ENCODE results near the gene APIP.
"Not testable (repeated sequence)": the region's sequence is repeated elsewhere in the genome, so short reads cannot be mapped to it uniquely, and the experiment has no call there.

The APIP gene

DNA sequence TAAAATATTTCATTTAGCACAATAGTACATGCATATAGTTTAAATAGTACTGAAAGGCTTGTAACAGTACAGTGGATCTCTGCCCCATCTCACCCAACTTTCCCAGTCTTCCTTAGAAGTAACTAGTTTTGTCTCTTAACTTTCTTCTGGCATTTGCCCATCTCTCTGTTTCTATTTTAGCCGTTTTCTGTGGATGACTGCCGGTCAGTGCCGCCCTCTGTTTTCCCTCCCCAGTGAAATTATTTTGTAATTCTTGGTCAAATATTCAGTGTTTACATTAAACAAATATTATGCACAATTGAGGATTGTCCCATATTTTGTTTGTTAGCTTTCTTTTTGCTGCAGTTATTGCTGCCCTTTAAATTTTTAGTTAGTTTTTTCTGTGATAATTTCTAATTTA, 8.5 kb upstream of the APIP start:
- no peak for DNase-seq

GRCh38 chr11:34921156-34921555, 5.0 kb upstream of the APIP start:
- no peak for DNase-seq

DNA sequence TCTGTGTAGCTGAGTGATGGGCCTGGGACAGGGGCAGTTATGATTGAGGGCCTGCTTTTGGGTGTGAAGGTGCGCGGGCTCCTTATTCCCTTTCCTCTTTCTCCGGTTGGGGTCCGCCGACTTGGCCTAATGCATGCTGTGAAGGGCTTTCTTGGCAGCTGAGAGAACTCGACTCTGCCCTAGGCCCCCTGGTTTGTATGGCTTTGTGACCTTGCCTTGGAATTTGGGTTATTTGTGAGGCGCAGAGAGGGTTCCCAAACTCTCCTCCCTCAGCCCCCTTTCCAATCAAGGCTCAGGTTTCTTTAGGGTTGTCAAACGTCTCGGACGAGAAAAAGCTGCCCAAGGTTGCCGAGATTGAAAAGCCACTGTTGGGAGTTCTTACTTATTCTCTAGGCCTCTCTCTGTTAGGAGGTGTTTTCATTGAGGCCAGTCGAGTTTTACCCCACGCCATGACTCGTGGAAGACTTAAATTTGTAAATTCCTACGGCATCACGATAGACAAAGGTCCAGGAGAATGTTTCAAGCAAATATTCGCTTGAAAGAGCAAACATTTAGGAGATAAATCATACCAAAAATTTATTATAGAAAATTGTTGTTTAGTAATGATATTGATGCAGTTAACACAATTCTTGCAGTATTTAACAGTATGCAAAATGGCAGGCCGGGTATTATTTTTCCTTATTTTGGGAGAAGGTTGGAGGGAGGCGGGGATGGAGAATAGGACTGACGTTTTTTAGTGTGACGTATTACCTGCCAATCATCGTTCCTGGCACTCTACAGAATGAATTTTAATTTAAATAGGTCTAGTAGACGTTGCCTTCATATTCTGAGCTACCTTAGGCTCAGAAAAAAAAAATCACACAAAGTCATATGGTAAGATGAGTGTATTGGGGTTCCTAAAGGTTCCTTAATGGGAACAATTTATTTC, 928 bp upstream of the APIP start:
- DNase-seq: no peak

DNA sequence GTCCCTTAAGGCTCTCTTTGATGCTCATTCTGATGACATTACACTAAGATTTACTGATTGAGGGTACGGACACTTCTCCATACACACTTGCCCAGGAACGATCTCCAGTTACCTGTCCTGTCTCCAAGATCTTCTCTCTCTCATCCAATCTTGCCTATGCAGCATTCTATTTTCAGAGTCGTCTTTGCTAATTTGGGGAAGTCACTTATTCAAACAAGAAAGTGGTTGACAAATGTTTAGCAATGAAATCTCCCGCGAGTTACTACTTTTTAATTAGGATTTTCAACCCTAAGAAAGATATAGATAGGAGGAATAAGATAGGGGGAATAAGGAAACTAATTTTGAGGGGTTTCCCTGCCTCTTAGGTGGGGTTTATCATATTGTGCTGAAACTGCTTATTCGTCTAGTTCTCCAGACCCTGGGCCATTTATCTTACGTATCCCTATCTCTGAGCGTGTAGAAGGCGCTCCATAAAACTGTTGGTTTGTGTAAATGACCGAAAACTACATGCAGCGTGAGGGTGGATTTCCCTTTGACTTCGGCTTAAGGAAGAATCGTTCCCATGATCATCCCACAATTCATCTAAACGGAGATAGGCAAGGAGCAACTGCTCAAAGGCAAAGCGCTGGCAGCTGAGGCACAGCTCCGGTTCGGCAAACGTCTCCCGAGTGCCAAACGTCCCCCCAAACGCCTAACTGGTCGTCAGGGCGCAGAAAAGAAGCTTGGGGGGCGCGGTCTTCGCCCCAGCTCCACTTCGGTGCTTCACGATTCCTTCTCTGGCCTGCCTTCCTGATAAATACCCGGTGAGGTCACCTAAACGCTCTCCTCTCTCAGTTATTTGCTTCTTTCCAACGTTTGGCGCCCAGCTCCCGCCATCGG, 804 bp downstream of the APIP start:
- DNase-seq: no peak

- DNase-seq: not testable (repeated sequence)
Measured at GRCh38 chr11:34913556-34913955, 2.6 kb downstream of the APIP start.

DNA sequence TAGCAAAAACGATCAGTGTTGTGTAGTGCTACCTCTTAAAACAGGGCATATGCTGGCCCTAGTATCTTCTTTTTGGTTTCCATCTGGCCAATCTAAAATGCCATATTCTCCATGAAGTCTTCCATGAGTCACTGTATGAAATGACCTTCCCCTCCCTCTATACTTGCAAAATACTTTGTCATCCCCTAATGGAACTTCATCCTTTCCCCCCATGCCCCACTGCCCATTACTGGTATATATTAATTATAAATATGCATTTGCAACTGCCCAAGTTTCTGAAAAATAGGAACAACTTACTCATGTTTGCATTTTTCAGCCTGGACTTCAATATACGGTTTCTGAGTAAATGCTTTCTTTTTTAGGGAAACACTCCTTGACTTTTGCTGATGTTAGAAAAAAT, 4.5 kb downstream of the APIP start:
- no peak for DNase-seq

- DNase-seq: no peak
Measured at GRCh38 chr11:34910817-34911216, 5.4 kb downstream of the APIP start.

DNA sequence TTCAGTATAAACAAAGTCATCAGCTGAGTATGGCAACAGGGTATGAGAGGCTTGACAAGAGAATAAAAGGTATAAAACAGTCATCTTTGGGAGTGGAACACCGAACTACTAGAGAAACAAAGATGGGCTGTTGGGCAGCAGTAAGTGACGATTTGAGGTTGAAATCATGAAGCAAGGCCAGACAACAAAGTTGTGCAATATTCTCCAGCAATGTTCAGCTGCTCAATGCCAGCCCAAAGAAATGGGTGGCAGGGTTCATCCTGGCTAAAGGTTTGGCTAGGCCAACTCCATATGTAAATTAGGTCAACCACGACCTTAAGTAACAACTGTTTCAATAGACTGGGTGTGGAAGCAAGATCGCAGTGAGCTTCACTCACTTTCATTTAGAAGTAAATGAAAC, 6.2 kb downstream of the APIP start:
- no peak for DNase-seq

GRCh38 chr11:34909415-34909814, 6.8 kb downstream of the APIP start:
- DNase-seq: no peak

DNA sequence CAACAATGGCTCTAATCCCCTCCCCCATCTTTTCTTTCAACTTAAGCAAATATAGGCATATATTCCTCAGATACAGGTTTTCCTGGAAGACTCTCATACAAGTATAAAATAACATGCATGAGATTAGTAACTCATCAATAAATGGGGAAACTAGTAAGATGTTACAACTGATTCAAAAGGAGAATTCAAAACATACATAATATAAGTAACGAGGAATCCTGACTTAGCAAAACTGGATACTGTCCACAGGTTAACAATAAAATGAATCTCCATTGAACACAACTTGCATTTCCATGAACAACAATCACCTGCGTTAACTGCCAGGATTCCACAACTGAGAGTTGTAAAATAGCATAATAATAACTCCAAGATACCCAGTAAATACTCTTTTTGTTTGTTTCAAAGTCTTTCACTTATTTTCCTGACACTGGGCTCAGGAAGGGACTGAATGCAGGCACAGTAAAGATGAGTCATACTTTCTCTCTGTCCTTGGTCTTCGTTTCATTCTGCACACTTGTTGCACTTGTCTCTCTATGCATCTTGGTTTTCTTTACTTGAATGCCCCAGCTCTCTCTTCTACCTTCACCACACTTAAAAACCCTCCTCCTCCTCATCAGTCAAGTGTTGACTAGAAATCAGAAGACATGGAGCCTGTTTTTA, 8.1 kb downstream of the APIP start:
- no peak for DNase-seq

GRCh38 chr11:34905666-34906065, 10.5 kb downstream of the APIP start:
- no peak for DNase-seq

- DNase-seq: no peak
Measured at GRCh38 chr11:34904421-34904955, 11.7 kb downstream of the APIP start.

- DNase-seq: no peak
Measured at GRCh38 chr11:34899633-34900016, 16.6 kb downstream of the APIP start.

- no peak for DNase-seq
Measured at GRCh38 chr11:34898474-34898873, 17.7 kb downstream of the APIP start.

- DNase-seq: no peak
Measured at GRCh38 chr11:34897171-34897870, 18.9 kb downstream of the APIP start.

DNA sequence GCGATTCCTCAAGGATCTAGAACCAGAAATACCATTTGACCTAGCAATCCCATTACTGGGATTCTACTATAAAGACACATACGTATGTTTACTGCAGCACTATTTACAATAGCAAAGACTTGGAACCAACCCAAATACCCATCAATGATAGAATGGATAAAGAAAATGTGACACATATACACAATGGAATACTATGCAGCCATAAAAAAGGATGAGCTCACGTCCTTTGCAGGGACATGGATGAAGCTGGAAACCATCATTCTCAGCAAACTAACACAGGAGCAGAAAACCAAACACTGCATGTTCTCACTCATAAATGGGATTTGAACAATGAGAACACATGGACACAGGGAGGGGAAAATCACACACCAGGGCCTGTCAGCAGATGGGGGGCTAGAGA, 20.0 kb downstream of the APIP start:
- not testable (repeated sequence) for DNase-seq

- no peak for DNase-seq
Measured at GRCh38 chr11:34893416-34893815, 22.8 kb downstream of the APIP start.

DNA sequence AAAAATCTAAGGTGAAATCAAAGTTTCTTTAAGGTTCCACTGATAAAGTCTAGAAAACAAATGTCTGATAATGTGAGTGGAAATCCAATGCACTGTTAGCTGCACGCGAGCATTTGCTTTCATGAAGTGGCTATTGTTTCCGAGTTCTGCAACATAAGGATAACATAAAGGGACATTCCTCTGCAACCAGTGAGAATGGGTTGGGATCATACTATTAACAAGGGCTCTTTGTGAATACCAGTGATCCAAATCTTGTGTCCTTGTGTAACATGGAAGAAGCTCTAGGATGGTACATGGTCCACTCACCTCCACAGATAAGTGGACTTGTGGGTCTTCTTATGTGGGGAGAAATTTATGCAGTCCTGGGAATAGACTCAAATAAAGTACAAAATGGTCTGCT, 24.6 kb downstream of the APIP start:
- no peak for DNase-seq

DNA sequence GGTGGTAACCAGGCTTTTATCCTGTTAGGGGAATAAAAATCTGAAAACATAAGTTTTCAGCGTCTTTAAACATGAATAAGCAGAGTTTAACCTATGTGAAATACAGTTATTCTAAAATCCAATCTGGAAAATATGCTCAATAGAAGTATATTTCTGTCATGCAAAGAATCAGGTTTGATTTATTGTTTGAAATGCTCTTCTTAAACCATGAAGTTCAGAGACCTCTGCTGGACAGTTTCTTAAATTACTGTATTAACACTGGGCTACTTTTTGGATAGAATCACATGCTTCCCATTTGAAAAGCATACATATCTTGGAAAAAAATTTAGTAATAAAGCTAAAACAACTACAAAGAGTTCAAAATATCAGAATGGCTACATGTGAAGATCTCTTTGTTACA, 25.4 kb downstream of the APIP start:
- DNase-seq: no peak

GRCh38 chr11:34890089-34890488, 26.1 kb downstream of the APIP start:
- no peak for DNase-seq

DNA sequence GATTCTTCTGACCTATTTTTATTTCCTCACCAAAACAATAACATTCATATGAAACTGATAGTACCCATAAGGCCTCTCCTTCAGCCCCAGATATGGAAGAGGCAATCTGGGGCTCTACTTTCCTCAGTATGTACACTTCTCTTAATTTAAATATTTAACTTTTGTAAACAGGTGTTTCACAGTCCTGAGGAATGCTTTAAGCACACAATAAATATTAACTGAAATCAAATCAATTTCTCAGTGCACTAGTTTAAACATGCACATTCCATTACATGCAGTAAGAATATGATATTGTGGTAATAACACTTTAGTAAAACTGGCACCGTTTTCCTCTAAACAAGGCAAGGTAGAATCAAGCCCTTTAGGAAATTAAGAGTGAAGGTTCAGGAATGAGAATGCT, 28.9 kb downstream of the APIP start:
- DNase-seq: no peak

- no peak for DNase-seq
Measured at GRCh38 chr11:34886609-34887008, 29.6 kb downstream of the APIP start.

GRCh38 chr11:34881900-34882299, 34.3 kb downstream of the APIP start:
- DNase-seq: no peak

Data from stimulated activated CD4-positive, alpha-beta T cell treated with anti-CD3 and anti-CD28 coated beads, Interleukin-12 subunit alpha, Interleukin-12 subunit beta, amount 100 ng/mL, for 4 hours (primary cell).